Endothelial cell of umbilical vein (primary cell): ENCODE measurements around the gene CA11. TPM values are rescaled to one million over a fixed set of nuclear protein-coding genes. Genes with fewer than 3 reads are reported as not detected.
A peak's percentile ranks its signal among the peaks of the same experiment; 100 is the strongest.

Experiments used
- BruUV-seq: library from RNA; stranded (reverse); fragments of 400-500 nt; replicated peaks from 2 replicates; lab custom pipeline; 2021; lab: Mats Ljungman, UMichigan
- CTCF ChIA-PET: fragments of 300-600, 350-600 bp; sonication (Branson Sonifier 250); formaldehyde crosslinking; loops from one replicate; lab custom pipeline; 2021; ENCODE audit warnings: antibody characterized with exemption, inconsistent platforms; lab: Charles Lee
- POLR2A ChIA-PET: fragments of 300-600, 350-600 bp; sonication (Branson Sonifier 250); formaldehyde crosslinking; loops from one replicate; lab custom pipeline; 2021; ENCODE audit warnings: antibody characterized with exemption, inconsistent platforms; lab: Charles Lee
- DNase-seq: peaks from one replicate; pipeline ENCODE4 v3.0.0-alpha.2; 2011; ENCODE audit warnings: low read depth, low spot score
- FAIRE-seq: peaks from 2 replicates; lab custom pipeline; 2011; peaks lifted over from hg19 to GRCh38; lab: Jason Lieb, UNC
- H2AFZ ChIP-seq: 2 replicates; pipeline ENCODE4 v1.6.0; 2012; ENCODE audit warnings: low read depth, low read length, control low read depth, inconsistent platforms
- H3K27ac ChIP-seq: 2 replicates; pipeline ENCODE4 v1.5.1; 2011; ENCODE audit warnings: low read depth, mild to moderate bottlenecking, control low read depth, low read length, moderate library complexity; ENCODE audit not compliant: insufficient read depth
- H3K27me3 ChIP-seq, 2 experiments: 2 replicates each; pipeline versions ENCODE4 v1.6.0 to v1.6.1; 2011; ENCODE audit warnings: low read length in 2 of 2, mixed read lengths in 1 of 2; ENCODE audit not compliant: control insufficient read depth in 2 of 2, insufficient read depth in 2 of 2
- H3K36me3 ChIP-seq, 2 experiments: 2 replicates in 1 of 2; 3 replicates in 1 of 2; pipeline ENCODE4 v1.5.1; 2011; ENCODE audit warnings: low read length in 2 of 2, mild to moderate bottlenecking in 1 of 2, moderate library complexity in 1 of 2; ENCODE audit not compliant: control insufficient read depth in 2 of 2, insufficient read depth in 2 of 2; ENCODE audit errors: extremely low read depth in 1 of 2
- H3K4me1 ChIP-seq: 3 replicates; pipeline ENCODE4 v1.5.1; 2011; ENCODE audit warnings: mild to moderate bottlenecking, low read length; ENCODE audit not compliant: control insufficient read depth, insufficient read depth; ENCODE audit errors: extremely low read depth
- H3K4me2 ChIP-seq: 2 replicates; pipeline ENCODE4 v1.6.1; 2011; ENCODE audit warnings: low read length, control low read depth, mixed read lengths; ENCODE audit not compliant: insufficient read depth
- H3K4me3 ChIP-seq, 3 experiments: fragments of 200-600 bp in 1 of 3; sonication (generic), shearing (Covaris generic) in 1 of 3; replicated peaks in 1 of 3; 2 replicates each; pipeline ENCODE4 v1.5.1; 2011 to 2016; ENCODE audit warnings: control low read depth in 3 of 3, low read length in 3 of 3, mild to moderate bottlenecking in 2 of 3, inconsistent platforms in 1 of 3, low read depth in 1 of 3, moderate library complexity in 1 of 3; ENCODE audit not compliant: insufficient read depth in 1 of 3
- H3K79me2 ChIP-seq: 2 replicates; pipeline ENCODE4 v1.6.0; 2012; ENCODE audit warnings: low read length, inconsistent platforms; ENCODE audit not compliant: control insufficient read depth, insufficient read depth
- H3K9ac ChIP-seq: replicated peaks from 2 replicates; pipeline ENCODE3; 2011; ENCODE audit warnings: low read length, control low read depth; ENCODE audit not compliant: insufficient read depth; ENCODE audit errors: extremely low read depth
- H3K9me1 ChIP-seq: replicated peaks from 3 replicates; pipeline ENCODE4 v1.6.0; 2011; ENCODE audit warnings: mild to moderate bottlenecking, low read length; ENCODE audit not compliant: control insufficient read depth, insufficient read depth; ENCODE audit errors: extremely low read depth
- H3K9me3 ChIP-seq: replicated peaks from 2 replicates; pipeline ENCODE4 v1.5.1; 2012; ENCODE audit warnings: low read length, inconsistent platforms; ENCODE audit not compliant: control insufficient read depth, insufficient read depth
- H4K20me1 ChIP-seq: replicated peaks from 2 replicates; pipeline ENCODE3; 2011; ENCODE audit warnings: mild to moderate bottlenecking, low read length; ENCODE audit not compliant: control insufficient read depth, insufficient read depth; ENCODE audit errors: extremely low read depth
- CTCF ChIP-seq, 2 donors: IDR thresholded peaks; 1 replicate in 1 of 2; 2 replicates in 1 of 2; pipeline ENCODE4 v1.5.1; 2011; ENCODE audit warnings: low read length in 2 of 2, mild to moderate bottlenecking in 2 of 2, moderate library complexity in 2 of 2, control low read depth in 1 of 2, inconsistent platforms in 1 of 2, low read depth in 1 of 2; ENCODE audit not compliant: insufficient read depth in 1 of 2; ENCODE audit errors: extremely low read depth in 1 of 2
- EZH2 ChIP-seq: IDR thresholded peaks from 2 replicates; pipeline ENCODE4 v1.6.1; 2012; ENCODE audit warnings: borderline replicate concordance, low read depth, mild to moderate bottlenecking, moderate library complexity, low read length, inconsistent platforms; ENCODE audit not compliant: severe bottlenecking
- FOS ChIP-seq: IDR thresholded peaks from 2 replicates; pipeline ENCODE4 v1.6.1; 2011; ENCODE audit warnings: mild to moderate bottlenecking, low read length, moderate library complexity, borderline replicate concordance; ENCODE audit not compliant: insufficient read depth
- GATA2 ChIP-seq: IDR thresholded peaks from 2 replicates; pipeline ENCODE4 v1.7.0; 2011; ENCODE audit warnings: low read depth, mild to moderate bottlenecking, moderate library complexity, mixed read lengths, low read length; ENCODE audit not compliant: insufficient read length, insufficient read depth
- JUN ChIP-seq: IDR thresholded peaks from 2 replicates; pipeline ENCODE4 v1.6.1; 2011; ENCODE audit warnings: borderline replicate concordance, low read depth; ENCODE audit not compliant: insufficient read length, insufficient read depth
- MAX ChIP-seq: IDR thresholded peaks from 2 replicates; pipeline ENCODE4 v1.6.1; 2011; ENCODE audit not compliant: insufficient read depth, insufficient read length
- MYC ChIP-seq: IDR thresholded peaks from one replicate; pipeline ENCODE4 v1.6.1; 2011; ENCODE audit warnings: mild to moderate bottlenecking, low read depth, low read length
- POLR2A ChIP-seq: IDR thresholded peaks from 2 replicates; pipeline ENCODE4 v1.6.1; 2012; ENCODE audit warnings: low read depth, mild to moderate bottlenecking, control low read depth, low read length
- POLR2AphosphoS5 ChIP-seq: IDR thresholded peaks from 2 replicates; pipeline ENCODE4 v1.6.1; 2012; ENCODE audit warnings: low read depth, mild to moderate bottlenecking, control low read depth, low read length, moderate library complexity; ENCODE audit not compliant: insufficient read depth
- dilution Hi-C: fragments of 300-500 bp; cut with MboI; formaldehyde crosslinking; loops from one replicate; pipeline ENCODE4 v1.15.0; 2019; ENCODE audit warnings: low sequenced_read_pairs; ENCODE audit not compliant: extremely low pct_ligation_motif_present
- intact Hi-C: fragments of 100-400 bp; cut with micrococcal nuclease; formaldehyde crosslinking; loops from one replicate; pipeline ENCODE4 v1.10.0; 2022
- polyA plus RNA-seq, 4 experiments: library from polyadenylated mRNA; depleted of rRNA in 3 of 4; stranded (reverse) in 3 of 4; unstranded in 1 of 4; fragments of >200 nt; gene quantifications; 2 replicates each; pipeline versions ENCODE4 v1.2.1 to v1.2.3, GENCODE V29; 2011 to 2012; ENCODE audit warnings: missing spikeins in 1 of 4
- total RNA-seq: library from RNA; stranded (reverse); gene quantifications from 2 replicates; pipeline ENCODE4 v1.2.3, GENCODE V29; 2021

Gene CA11
- total and polyA plus RNA-seq, 2 donors (not counting 3 experiments of a cell fraction or from before 2014, with no cell fraction given): 2.8 to 4.7 TPM

- intact Hi-C loops: no loop called here
- no TSS peak for BruUV-seq
- no peak overlapping the region for H3K4me2 ChIP-seq
Observed at GRCh38 chr19:48616041-48616436, 29.9 kb downstream of the CA11 start.

GRCh38 chr19:48615231-48616040 lies 30.6 kb downstream of the CA11 start:
- BruUV-seq: no TSS peak
- Histone ChIP-seq H3K27me3 (no peaks in the 10 kb centered on the region), H3K9ac (no peak overlapping the region), H2AFZ (no peak overlapping the region), H3K27ac (no peak overlapping the region), H3K36me3 (peaks cover 19 to 24% of the 10 kb centered on the region in 2 experiments), H3K4me1 (peaks cover 25% of the 10 kb centered on the region), H3K4me3 (no peak overlapping the region), H3K9me1 (no peaks in the 10 kb centered on the region), H3K79me2 (peaks cover 38% of the 10 kb centered on the region), H3K9me3 (no peaks in the 10 kb centered on the region), H4K20me1 (no peaks in the 10 kb centered on the region), H3K4me2 (no peak overlapping the region)
- DNase-seq (no peak), FAIRE-seq (no peak)
- ChIA-PET POLR2A (no interaction called here), CTCF (no interaction called here)
- TF ChIP-seq GATA2: no peak
- no peak for TF ChIP-seq FOS
- TF ChIP-seq MYC: no peak
- TF ChIP-seq EZH2: no peak
- no peak for TF ChIP-seq CTCF (IDR thresholded peaks at IDR 0.05; ENCODE audit: extremely low read depth in 1 of 2, insufficient read depth in 1 of 2, low read depth in 1 of 2, low read length in 2 of 2)
- no peak for TF ChIP-seq JUN
- no peak for TF ChIP-seq POLR2AphosphoS5
- no peak for TF ChIP-seq MAX
- TF ChIP-seq POLR2A: no peak
- dilution Hi-C loops (no loop called here), intact Hi-C loops (no loop called here)

More at GRCh38 chr19:48616041-48616436, 29.9 kb downstream of the CA11 start:
- no peak overlapping the region for H3K4me3 ChIP-seq
- peak; percentile 26 for TF ChIP-seq POLR2A
- no peak for TF ChIP-seq FOS
- TF ChIP-seq POLR2AphosphoS5: no peak
- no peaks in the 10 kb centered on the region for H3K27me3 ChIP-seq
- H3K36me3 ChIP-seq: peaks cover 19 to 24% of the 10 kb centered on the region in 2 experiments
- ChIA-PET CTCF (interaction anchor here (1.1 to 1.7 kb wide), 2 partner anchors 14 to 292 kb away, joined by 3 to 9 read pairs; no protein-coding TSS in a partner anchor), POLR2A (no interaction called here)
- H3K4me1 ChIP-seq: peaks cover 25% of the 10 kb centered on the region
- H2AFZ ChIP-seq: no peak overlapping the region
- FAIRE-seq (no peak), DNase-seq (no peak)
- no peaks in the 10 kb centered on the region for H4K20me1 ChIP-seq
- H3K9ac ChIP-seq: no peak overlapping the region
- H3K27ac ChIP-seq: no peak overlapping the region
- no peaks in the 10 kb centered on the region for H3K9me1 ChIP-seq
- no peaks in the 10 kb centered on the region for H3K9me3 ChIP-seq
- H3K79me2 ChIP-seq: peaks cover 38% of the 10 kb centered on the region
- dilution Hi-C loops: no loop called here
